Sigmoid colon (tissue), 4 donors: ENCODE measurements around the gene SMIM43.

Experiments used
- EP300 ChIP-seq, 4 donors: sonication (generic); formaldehyde crosslinking; IDR thresholded peaks; one replicate each; pipeline ENCODE4 v1.6.1; 2017; ENCODE audit warnings: antibody characterized with exemption in 4 of 4
- POLR2A ChIP-seq, 2 donors: fragments of 450-650 bp; IDR thresholded peaks; one replicate each; pipeline ENCODE4 v1.6.1; 2016; ENCODE audit warnings: antibody characterized with exemption in 2 of 2, mild to moderate bottlenecking in 2 of 2, moderate library complexity in 2 of 2
- POLR2AphosphoS5 ChIP-seq, 4 donors: sonication (generic); formaldehyde crosslinking; IDR thresholded peaks; one replicate each; pipeline ENCODE4 v1.6.1; 2017; ENCODE audit warnings: antibody characterized with exemption in 4 of 4
- TF ChIP-seq, protein P1 (sequence below), 4 experiments: fragments of 450-650 bp in 3 of 4; fragments of 200-600 bp in 1 of 4; IDR thresholded peaks; one replicate each; pipeline ENCODE4 v1.5.1; 2016 to 2019; ENCODE audit warnings: antibody characterized with exemption in 4 of 4, mild to moderate bottlenecking in 3 of 4, moderate library complexity in 2 of 4

DNA sequence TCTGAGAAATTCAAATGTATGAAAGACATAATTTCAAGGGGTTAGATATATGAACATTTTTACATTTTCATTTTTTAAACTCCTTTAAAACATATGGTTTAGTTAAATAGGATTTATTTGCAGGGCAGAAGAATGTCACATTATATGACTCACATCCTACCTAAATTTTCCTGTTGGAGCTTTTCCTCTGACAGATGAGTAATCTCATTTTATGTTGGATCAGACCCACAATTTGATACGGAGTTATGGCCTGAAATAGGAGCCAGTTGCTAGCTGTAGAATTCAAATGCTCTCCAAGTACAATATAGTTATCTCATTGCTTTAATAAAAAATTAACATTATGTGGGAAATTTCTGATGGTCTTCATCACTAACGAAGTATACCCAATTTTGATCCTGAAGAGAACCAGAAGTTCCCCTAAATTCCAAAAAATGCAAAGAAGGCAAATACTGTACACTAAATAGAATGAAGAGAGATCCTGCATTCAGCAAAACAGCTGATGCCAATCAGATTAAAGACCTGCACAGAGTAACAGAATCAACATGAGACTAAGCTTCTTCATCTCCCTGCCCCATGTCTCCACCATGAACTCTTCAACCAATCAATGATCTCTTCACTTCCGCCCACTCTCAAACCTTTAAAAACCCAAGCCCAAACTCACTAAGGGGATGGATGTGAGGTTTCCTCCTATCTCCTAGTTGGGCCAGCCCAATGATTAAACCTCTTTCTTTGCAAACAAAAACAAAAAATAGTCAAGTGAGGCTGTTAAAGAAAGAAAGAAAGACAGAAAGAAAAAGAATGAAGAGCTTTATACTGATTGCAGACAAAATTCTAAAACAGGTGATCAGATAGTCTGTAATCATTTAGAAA, 25.2 kb upstream of the SMIM43 start:
- TF ChIP-seq, protein P1, sequence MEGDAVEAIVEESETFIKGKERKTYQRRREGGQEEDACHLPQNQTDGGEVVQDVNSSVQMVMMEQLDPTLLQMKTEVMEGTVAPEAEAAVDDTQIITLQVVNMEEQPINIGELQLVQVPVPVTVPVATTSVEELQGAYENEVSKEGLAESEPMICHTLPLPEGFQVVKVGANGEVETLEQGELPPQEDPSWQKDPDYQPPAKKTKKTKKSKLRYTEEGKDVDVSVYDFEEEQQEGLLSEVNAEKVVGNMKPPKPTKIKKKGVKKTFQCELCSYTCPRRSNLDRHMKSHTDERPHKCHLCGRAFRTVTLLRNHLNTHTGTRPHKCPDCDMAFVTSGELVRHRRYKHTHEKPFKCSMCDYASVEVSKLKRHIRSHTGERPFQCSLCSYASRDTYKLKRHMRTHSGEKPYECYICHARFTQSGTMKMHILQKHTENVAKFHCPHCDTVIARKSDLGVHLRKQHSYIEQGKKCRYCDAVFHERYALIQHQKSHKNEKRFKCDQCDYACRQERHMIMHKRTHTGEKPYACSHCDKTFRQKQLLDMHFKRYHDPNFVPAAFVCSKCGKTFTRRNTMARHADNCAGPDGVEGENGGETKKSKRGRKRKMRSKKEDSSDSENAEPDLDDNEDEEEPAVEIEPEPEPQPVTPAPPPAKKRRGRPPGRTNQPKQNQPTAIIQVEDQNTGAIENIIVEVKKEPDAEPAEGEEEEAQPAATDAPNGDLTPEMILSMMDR (IDR thresholded peaks at IDR 0.05) = no peak
- TF ChIP-seq POLR2AphosphoS5 (IDR thresholded peaks at IDR 0.05) (no peak), EP300 (IDR thresholded peaks at IDR 0.05) (no peak), POLR2A (IDR thresholded peaks at IDR 0.05) (no peak)
